GM12874 (cell line): ENCODE data around the gene GALM.

Source experiments
- TF ChIP-seq, protein P1 (sequence below): IDR thresholded peaks from 2 replicates; pipeline ENCODE4 v1.5.1; 2011; ENCODE audit warnings: low read depth, mild to moderate bottlenecking, control low read depth, low read length, moderate library complexity; ENCODE audit not compliant: insufficient read depth

The GALM gene

DNA sequence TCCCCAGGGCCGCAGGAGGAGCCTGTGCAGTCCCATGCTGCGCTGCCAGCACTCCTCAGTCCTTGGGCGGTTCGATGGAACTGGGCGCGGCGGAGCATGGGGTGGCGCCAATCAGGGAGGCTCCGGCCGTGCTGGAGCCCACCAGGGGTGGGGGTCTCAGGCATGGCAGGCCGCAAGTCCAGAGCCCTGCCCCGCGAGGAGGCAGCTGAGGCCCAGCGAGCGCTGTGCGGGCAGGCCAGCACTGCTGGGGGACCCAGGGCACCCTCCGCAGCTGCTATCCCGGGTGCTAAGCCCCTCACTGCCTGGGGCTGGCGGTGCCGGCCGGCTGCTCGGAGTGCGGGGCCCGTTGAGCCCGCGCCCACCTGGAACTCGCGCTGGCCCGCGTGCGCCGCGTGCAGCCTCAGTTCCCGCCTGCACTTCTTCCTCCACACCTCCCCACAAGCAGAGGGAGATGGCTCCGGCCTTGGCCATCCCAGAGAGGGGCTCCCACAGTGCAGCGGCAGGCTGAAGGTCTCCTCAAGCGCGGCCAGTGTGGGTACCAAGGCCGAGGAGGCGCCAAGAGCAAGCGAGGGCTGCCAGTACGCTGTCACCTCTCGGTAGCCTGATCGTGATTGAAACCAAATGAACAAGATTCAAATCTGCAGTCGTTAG is 22.8 kb upstream of the GALM start:
- TF ChIP-seq, protein P1, sequence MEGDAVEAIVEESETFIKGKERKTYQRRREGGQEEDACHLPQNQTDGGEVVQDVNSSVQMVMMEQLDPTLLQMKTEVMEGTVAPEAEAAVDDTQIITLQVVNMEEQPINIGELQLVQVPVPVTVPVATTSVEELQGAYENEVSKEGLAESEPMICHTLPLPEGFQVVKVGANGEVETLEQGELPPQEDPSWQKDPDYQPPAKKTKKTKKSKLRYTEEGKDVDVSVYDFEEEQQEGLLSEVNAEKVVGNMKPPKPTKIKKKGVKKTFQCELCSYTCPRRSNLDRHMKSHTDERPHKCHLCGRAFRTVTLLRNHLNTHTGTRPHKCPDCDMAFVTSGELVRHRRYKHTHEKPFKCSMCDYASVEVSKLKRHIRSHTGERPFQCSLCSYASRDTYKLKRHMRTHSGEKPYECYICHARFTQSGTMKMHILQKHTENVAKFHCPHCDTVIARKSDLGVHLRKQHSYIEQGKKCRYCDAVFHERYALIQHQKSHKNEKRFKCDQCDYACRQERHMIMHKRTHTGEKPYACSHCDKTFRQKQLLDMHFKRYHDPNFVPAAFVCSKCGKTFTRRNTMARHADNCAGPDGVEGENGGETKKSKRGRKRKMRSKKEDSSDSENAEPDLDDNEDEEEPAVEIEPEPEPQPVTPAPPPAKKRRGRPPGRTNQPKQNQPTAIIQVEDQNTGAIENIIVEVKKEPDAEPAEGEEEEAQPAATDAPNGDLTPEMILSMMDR, result no peak

- TF ChIP-seq, protein P1, result no peak
Observed at GRCh38 chr2:38648107-38648761, 17.7 kb upstream of the GALM start.

GRCh38 chr2:38649176-38649728 is 16.7 kb upstream of the GALM start:
- TF ChIP-seq, protein P1, result no peak

- TF ChIP-seq, protein P1, result no peak
Observed at GRCh38 chr2:38650012-38650411, 15.9 kb upstream of the GALM start.

DNA sequence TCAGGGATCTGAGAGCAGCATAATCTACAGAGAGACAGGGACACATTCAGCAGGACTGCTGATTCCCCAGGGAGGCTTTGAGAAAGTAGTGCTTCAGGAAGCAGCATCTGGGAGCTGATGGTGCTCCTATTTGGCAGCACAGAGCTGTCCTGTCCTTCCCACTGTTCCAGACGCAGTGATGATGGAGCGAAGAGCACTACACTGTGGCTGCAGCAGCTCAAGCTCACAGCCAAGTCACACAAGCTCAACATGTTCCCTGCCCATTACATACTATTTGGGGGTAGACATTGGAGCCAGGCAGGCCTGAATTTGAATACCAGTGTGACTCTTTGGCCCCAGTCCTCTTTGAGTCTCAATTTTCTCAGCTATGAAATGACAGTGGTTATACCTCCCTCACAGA is 15.2 kb upstream of the GALM start:
- TF ChIP-seq, protein P1, result no peak

GRCh38 chr2:38652431-38653273 is 13.3 kb upstream of the GALM start:
- TF ChIP-seq, protein P1, result no peak

- TF ChIP-seq, protein P1, result no peak
Observed at GRCh38 chr2:38653380-38653714, 12.6 kb upstream of the GALM start.
